GM18499 (cell line): ENCODE measurements around the gene THADA.
"Not testable (repeated sequence)": the region's sequence is repeated elsewhere in the genome, so short reads cannot be mapped to it uniquely, and the experiment has no call there.

Source experiments
- ATAC-seq: cut with Tn5 transposase; IDR thresholded peaks from one replicate; pipeline ENCODE4 v1.9.1; 2021; ENCODE audit warnings: moderate number of reproducible peaks; ENCODE audit not compliant: insufficient read depth, unreplicated experiment

THADA gene

GRCh38 chr2:43209204-43209717 lies 386.6 kb downstream of the THADA start:
- no peak for ATAC-seq

- no peak for ATAC-seq
Observed at GRCh38 chr2:43207553-43208300, 388.1 kb downstream of the THADA start.

- no peak for ATAC-seq
Observed at GRCh38 chr2:43206602-43207001, 389.2 kb downstream of the THADA start.

GRCh38 chr2:43203373-43203772 lies 392.5 kb downstream of the THADA start:
- ATAC-seq: no peak

- ATAC-seq: no peak
Observed at GRCh38 chr2:43202289-43202688, 393.5 kb downstream of the THADA start.

GRCh38 chr2:43201497-43201896 lies 394.3 kb downstream of the THADA start:
- ATAC-seq: no peak

GRCh38 chr2:43201016-43201415 lies 394.8 kb downstream of the THADA start:
- ATAC-seq: no peak

GRCh38 chr2:43199492-43200488 lies 396.0 kb downstream of the THADA start:
- ATAC-seq: no peak

- ATAC-seq: no peak
Observed at GRCh38 chr2:43198263-43198662, 397.6 kb downstream of the THADA start.

GRCh38 chr2:43197588-43197896 lies 398.3 kb downstream of the THADA start:
- ATAC-seq: no peak

- ATAC-seq: no peak
Observed at GRCh38 chr2:43196768-43197587, 398.9 kb downstream of the THADA start.

GRCh38 chr2:43194121-43194869 lies 401.5 kb downstream of the THADA start:
- no peak for ATAC-seq

- no peak for ATAC-seq
Observed at GRCh38 chr2:43193652-43194120, 402.2 kb downstream of the THADA start.

GRCh38 chr2:43192744-43193651 lies 402.8 kb downstream of the THADA start:
- ATAC-seq: no peak

- ATAC-seq: no peak
Observed at GRCh38 chr2:43191947-43192516, 403.8 kb downstream of the THADA start.

- no peak for ATAC-seq
Observed at GRCh38 chr2:43190311-43191052, 405.4 kb downstream of the THADA start.

- not testable (repeated sequence) for ATAC-seq
Observed at GRCh38 chr2:43189861-43190260, 406.0 kb downstream of the THADA start.
